HG02759 (cell line): ENCODE results near the gene ARHGAP8.
"Not testable (repeated sequence)": the region's sequence is repeated elsewhere in the genome, so short reads cannot be mapped to it uniquely, and the experiment has no call there.

Experiments
- ATAC-seq: cut with Tn5 transposase; IDR thresholded peaks from one replicate; pipeline ENCODE4 v1.9.1; 2021; ENCODE audit warnings: mild to moderate bottlenecking, moderate library complexity; ENCODE audit not compliant: unreplicated experiment

ARHGAP8 gene

DNA sequence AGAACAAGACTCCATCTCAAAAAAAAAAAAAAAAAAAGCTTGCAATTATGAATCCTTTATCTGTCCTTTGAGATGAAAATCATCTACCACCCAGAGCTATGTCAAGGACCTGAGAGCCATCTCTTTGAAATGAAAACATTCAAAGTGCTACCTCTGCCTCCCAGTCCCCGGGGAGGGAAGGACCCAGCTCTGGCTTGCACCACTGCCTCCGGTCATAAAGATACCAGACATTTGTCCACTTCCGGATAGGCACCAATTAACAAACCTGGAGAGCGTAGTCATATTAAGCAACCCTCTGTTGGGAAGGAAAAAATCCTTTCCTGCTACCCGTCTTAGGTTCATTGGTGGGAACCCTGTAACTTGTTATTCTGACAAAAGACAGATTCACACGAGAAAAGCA lies 98.6 kb downstream of the ARHGAP8 start:
- ATAC-seq, result no peak

DNA sequence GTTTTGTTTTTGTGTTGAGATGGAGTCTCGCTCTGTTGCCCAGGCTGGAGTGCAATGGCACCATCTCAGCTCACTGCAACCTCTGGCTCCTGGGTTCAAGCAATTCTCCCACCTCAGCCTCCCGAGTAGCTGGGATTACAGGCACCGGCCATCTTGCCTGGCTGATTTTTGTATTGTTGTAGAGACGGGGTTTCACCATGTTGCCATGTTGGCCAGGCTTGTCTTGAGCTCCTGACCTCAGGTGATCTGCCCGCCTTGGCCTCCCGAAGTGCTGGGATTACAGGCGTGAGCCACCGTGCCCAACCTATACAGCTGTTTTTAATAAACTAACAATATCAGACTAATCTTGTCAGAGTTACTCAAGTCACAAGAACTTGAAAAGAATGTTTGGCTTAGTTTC lies 102.3 kb downstream of the ARHGAP8 start:
- not testable (repeated sequence) for ATAC-seq

DNA sequence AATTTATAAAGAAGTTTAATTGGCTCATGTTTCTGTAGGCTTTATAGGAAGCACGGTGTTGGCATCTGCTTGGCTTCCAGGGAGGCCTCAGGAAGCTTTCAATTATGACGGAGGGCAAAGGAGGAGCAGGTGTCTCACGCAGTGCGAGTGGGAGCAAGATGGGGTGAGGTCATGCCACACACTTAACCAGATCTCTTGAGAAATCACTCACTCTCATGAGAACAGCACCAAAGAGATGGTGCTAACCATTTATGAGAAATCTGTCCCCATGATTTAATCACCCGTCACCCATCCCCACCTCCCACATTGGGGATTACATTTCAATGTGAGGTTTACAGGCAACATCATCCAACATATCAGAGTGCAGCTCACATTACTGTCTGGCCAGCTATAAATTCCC lies 103.5 kb downstream of the ARHGAP8 start:
- no peak for ATAC-seq

DNA sequence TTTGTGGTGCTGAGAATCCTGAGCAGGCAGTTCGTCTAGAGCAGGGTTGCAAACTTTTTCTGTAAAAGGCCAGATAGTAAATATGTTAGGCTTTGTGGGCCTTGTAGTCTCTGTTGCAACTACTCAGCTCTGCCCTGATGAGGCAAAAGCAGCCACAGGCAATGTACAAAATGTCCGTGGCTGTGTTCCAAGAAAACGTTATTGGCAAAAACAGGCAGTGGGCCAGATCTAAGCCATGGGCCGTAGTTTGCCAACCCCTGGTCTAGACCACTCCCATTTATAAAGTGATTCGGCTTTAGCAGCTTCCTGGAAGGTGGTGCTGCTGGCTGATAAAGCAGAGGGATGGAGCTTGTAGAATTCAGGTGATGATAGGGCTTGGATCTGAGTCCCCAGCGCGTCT lies 106.4 kb downstream of the ARHGAP8 start:
- not testable (repeated sequence) for ATAC-seq

DNA sequence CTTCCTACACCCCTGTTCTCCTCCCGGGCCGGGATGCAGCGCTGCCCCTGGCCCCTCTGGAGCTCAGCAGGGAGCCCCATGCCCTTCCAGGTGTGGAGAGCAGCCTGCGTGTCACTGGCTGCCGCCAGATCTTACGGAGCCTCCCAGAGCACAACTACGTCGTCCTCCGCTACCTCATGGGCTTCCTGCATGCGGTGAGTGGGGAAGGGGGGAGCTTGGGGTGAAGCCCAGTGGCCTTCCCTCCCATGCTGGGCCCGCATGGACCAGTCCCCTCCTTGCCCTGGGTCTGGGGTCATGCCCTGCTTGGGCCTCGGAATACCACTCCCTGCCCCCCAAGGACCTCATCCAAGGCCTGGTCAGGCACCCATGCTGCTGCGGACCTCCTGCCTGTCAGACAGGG lies 107.3 kb downstream of the ARHGAP8 start:
- no peak for ATAC-seq

GRCh38 chr22:44860311-44860710 lies 107.9 kb downstream of the ARHGAP8 start:
- no peak for ATAC-seq

- ATAC-seq, result no peak
Measured at GRCh38 chr22:44861245-44861644, 108.9 kb downstream of the ARHGAP8 start.

GRCh38 chr22:44862281-44862680 lies 109.9 kb downstream of the ARHGAP8 start:
- ATAC-seq, result no peak

DNA sequence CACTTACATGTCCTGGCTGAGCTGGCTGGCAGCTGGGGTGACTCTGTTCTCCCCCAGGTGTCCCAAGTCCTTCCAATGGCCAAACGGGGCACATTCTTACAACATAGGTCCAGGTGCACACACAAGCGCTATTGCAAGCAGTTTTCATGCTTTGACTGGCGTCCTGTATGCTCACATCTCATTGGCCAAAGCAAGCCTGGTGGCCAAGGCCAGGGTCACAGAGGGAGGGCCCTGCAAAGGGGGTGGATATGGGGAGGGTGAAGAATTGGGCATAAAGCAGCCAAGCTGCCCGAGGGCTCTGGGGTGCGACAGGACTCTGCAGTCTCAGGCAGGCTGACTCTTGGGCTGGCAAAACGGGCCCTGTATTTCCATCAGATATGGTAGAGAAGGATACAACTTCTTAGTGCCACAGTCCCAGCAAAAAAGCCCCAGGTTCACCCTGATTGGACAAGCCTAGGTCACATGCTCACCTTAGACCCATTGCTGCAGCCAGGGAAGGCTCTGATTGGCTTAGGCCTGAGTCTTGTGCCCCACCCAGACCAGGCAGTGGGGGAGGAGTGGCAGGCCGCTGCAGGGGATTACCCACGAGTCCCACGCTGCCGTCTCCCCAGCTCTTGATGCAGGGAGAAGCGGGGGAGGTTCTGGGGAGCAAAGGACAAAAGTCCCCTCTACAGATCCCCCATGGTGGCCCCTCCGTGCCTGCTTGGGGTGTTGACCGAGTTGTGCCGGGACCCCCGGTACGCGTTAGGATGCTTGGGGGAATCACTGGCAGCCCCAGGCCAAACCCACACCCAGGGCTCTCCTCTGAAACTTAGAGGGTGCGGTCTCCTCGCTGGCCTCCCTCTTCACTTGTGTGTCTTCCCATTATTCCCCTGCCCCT lies 110.8 kb downstream of the ARHGAP8 start:
- no peak for ATAC-seq

DNA sequence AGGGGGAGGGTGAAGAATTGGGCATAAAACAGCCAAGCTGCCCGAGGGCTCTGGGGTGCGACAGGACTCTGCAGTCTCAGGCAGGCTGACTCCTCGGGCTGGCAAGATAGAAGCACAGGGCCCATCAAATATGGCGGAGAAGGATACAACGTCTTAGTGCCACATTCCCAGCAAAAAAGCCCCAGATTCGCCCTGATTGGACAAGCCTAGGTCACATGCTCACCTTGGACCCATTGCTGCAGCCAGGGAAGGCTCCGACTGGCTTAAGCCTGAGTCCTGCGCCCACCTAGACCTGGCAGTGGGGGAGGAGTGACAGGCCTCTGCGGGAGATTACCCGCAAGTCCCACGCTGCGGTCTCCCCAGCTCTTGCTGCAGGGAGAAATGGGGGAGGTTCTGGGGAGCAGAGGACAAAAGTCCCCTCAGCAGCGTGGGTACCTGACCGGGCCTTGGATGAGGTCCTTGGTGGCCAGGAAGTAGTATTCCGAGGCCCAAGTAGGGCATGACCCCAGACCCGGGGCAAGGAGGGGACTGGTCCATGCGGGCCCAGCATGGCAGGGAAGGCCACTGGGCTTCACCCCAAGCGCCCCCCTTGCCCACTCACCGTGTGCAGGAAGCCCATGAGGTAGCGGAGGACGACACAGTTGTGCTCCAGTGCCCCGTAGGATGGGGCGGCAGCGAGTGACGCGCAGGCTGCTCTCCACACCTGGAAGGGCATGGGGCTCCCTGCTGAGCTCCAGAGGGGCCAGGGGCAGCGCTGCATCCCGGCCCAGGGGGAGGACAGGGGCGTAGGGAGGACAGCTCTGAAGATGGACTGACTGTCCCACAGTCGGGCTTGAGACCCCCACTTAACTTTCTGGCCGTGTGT lies 113.0 kb downstream of the ARHGAP8 start:
- ATAC-seq, result no peak

GRCh38 chr22:44869196-44869595 lies 116.8 kb downstream of the ARHGAP8 start:
- ATAC-seq, result no peak

DNA sequence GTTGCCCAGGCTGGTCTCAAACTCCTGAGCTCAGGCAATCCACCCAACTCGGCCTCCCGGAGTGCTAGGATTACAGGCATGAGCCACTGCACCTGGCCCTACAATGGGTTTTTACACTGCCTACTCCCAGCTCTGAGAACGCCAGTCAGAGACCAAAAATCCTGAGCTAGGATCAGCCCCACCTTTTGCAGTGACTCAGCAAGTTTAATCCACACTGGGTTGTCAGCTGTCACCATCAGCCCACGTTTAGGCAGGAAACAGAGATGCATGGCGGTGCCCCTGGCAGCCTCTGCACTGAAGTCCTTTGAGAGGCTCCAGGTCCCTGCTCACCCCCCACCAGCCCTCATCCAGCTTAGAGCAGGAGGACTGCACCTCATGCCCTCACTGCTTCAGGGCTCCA lies 117.6 kb downstream of the ARHGAP8 start:
- no peak for ATAC-seq

DNA sequence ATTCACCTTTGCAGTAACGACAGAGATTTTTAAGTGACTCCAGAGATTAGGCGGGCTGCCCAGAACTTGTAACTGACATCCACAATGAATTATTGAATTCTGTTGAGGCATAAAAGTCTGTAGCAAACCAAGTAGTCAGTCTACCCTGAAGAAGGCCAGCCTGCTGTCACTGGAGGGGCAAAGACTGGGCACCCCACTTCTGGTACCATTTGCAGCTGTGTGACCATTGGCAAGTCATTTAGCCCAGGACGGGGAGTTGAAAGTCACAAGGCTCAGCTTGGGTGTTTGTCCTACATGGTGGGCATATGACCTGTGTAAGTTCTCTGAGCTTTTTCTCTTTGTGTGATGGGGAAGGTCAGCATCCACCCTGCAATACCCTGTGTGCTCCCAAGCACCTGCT lies 119.4 kb downstream of the ARHGAP8 start:
- no peak for ATAC-seq

- no peak for ATAC-seq
Measured at GRCh38 chr22:44876921-44877320, 124.5 kb downstream of the ARHGAP8 start.

GRCh38 chr22:44878483-44879300 lies 126.3 kb downstream of the ARHGAP8 start:
- no peak for ATAC-seq

DNA sequence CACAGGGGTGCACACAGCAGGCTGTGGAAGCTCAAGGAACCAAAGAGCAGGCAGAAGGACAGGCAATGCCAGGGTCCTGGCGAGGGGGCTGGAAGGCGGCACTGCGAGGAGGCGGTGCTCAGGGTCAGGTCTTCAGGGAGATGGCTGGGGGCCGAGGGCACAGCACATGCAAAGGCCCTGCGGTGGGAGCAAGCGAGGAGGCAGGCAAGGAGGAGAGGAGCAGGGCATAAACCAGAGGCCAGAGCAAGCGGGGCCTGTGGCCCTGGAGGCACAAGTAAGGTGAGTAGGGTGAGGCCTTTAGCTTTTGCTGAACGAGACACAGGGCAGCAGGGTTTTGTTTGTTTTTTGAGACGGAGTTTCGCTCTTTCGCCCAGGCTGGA lies 126.9 kb downstream of the ARHGAP8 start:
- no peak for ATAC-seq

DNA sequence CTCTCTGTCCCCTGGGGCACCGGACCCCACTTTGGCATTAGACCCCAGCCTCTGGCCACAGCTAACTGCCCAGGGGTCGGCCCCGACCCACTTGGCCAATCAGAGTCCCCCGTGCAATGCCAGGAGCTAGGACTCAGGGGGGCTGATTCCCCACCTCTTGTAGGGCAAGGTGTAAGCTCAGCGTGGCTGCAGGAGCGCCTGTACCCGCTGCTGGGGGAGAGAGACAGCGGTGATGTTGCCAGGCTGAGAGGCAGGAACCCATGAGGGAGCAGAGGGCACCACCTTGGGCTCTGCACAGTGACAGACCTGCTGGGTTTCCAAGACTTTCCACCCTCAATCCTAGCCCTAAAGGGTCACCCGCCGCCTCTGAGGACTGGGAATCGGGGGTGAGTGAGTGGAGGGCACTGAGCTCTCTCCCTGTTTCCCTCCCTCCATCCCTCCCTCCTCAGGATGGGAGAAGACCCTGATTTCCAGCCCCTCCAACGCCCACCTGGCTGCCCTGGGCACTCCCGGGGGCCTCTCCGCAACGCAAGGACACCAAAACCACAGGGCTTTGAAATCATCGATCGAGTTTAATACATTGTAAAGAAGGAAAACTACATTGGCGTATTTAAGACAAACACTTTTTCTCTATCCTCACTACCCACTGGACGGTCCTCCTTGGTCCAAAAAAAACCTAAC lies 128.4 kb downstream of the ARHGAP8 start:
- no peak for ATAC-seq

DNA sequence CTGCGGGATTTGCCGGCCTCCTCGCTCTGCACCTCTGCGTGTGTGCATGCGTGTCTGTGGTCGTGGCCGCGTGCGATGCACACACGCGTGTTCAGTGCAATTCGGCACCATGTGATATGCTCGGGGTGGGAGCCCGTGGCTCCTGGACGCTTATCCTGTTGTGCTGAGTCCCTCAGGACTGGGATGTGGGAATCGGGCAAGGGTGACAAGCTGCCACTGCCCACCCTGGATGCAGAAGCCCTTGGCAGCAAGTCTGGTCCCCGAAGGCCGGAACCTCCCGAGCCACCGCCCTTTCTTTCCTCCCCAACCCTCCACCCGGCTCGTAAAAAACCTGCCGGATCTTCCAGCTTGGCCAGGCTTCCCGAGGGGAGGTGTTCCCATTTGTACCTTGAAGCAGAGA lies 129.2 kb downstream of the ARHGAP8 start:
- no peak for ATAC-seq

DNA sequence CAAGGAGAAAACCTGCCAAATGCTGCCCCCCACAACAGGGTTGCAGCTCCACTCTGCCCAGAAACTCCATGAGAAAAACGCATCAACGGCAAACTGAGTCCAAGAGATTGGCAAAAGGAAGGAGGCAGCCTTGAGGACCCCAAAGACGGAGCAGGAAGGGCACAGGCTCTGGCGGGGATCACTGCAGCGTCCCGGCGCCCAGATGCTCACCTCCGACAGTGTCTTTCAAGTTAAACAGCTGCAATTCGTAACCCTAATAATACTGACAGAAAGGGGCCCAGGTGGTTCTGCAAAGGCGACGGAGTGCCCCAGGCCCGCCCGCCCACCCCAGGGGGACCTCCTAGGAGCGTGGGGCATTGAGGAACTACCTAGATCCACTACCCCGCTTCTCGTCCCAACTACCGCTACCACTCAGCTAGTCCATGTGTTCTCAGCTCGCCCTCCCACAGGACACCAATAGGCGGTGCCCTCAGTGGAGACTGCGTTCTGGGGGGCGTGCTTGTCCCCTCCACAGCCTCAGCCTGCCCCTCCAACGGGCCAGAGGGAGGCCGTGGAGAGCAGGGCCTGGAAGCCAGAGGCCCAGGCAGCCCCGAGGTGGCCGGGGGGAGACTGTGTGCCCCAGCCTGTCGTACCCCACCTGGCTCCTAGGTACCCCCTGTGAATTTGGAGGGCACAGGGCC lies 130.0 kb downstream of the ARHGAP8 start:
- no peak for ATAC-seq

DNA sequence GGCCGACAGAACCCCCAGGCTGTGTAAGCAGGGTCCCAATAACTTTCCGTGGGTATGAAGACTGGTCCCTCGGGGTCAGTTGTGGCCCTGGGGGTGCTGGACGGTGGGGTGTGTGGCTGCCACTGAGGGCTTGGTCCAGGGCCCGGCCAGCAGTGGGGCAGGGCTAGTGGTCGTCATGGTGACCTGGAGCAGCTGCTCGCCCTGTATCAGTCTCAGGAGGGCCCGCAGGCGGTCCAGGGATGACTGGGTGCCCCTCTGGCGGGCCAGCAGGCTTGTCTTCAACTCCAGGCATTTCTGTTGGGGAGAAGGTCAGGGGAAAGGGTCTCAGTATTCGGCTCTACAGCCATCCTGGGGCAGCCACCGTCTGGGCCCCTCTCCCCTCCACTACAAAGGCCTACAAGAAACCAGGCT lies 130.6 kb downstream of the ARHGAP8 start:
- no peak for ATAC-seq
